ENCODE data around the gene VGLL1. TPM values are rescaled to one million over a fixed set of nuclear protein-coding genes. Genes with fewer than 3 reads are reported as not detected.

The VGLL1 gene
- polyA plus RNA-seq, 3 donors, result not detected

- no peak overlapping the region for H3K4me3 Mint-ChIP-seq
- no peaks in the 10 kb centered on the region for H3K4me1 ChIP-seq (ENCODE audit: control insufficient read depth in 1 of 2, insufficient read depth in 2 of 2, low read length in 2 of 2)
- intact Hi-C loops (cut with micrococcal nuclease), result no loop called here
Observed at GRCh38 chrX:136584545-136584944, 52.5 kb downstream of the VGLL1 start.

GRCh38 chrX:136585262-136585661 lies 53.2 kb downstream of the VGLL1 start:
- no peak overlapping the region for H3K4me3 Mint-ChIP-seq
- no CpG with 5 or more reads among the region's 5 CpGs for WGBS (ENCODE audit: insufficient coverage)

More at GRCh38 chrX:136584545-136584944, 52.5 kb downstream of the VGLL1 start:
- Histone ChIP-seq H3K9me3 (replicated peaks in 1 of 2; ENCODE audit: control insufficient read depth in 1 of 2, insufficient read depth in 1 of 2, low read length in 2 of 2) (no peaks in the 10 kb centered on the region), H4K20me1 (ENCODE audit: insufficient read depth, low read length) (no peaks in the 10 kb centered on the region), H3K9ac (ENCODE audit: insufficient read depth, low read length, poor library complexity, severe bottlenecking) (no peak overlapping the region), H2AFZ (ENCODE audit: insufficient read depth, low read depth, low read length, poor library complexity, severe bottlenecking) (no peak overlapping the region), H3K27ac (ENCODE audit: low read depth in 1 of 2, low read length in 2 of 2) (no peak overlapping the region), H3K4me2 (replicated peaks; ENCODE audit: extremely low read depth, low read length, poor library complexity, severe bottlenecking) (no peak overlapping the region), H3K79me2 (ENCODE audit: insufficient read depth, low read length) (no peaks in the 10 kb centered on the region), H3K27me3 (ENCODE audit: control insufficient read depth in 2 of 2, insufficient read depth in 2 of 2, low read length in 2 of 2) (peaks cover 0 to 4% of the 10 kb centered on the region in 2 donors), H3K36me3 (replicated peaks in 1 of 2; ENCODE audit: control insufficient read depth in 1 of 2, insufficient read depth in 2 of 2, low read length in 2 of 2) (no peaks in the 10 kb centered on the region), H3K4me3 (replicated peaks in 1 of 3; ENCODE audit: low read depth in 2 of 3, low read length in 3 of 3) (no peak overlapping the region)
- no CpG with 5 or more reads among the region's 4 CpGs for WGBS (ENCODE audit: insufficient coverage)
- H3K4me1 Mint-ChIP-seq, result peaks cover 5% of the 10 kb centered on the region
- H3K36me3 Mint-ChIP-seq, result no peaks in the 10 kb centered on the region
- H3K9me3 Mint-ChIP-seq, result no peaks in the 10 kb centered on the region
- H3K27ac Mint-ChIP-seq, result no peak overlapping the region
- peaks cover 0 to 2% (median 1%) of the 10 kb centered on the region in 3 donors for H3K27me3 Mint-ChIP-seq (ENCODE audit: low read depth in 3 of 3)
- no peak for TF ChIP-seq CTCF (IDR thresholded peaks at IDR 0.05)
- DNase-seq, result no peak

More at GRCh38 chrX:136585262-136585661, 53.2 kb downstream of the VGLL1 start:
- H4K20me1 ChIP-seq (ENCODE audit: insufficient read depth, low read length), result no peaks in the 10 kb centered on the region
- H3K36me3 ChIP-seq (replicated peaks in 1 of 2; ENCODE audit: control insufficient read depth in 1 of 2, insufficient read depth in 2 of 2, low read length in 2 of 2), result no peaks in the 10 kb centered on the region
- intact Hi-C loops (cut with micrococcal nuclease), result no loop called here
- no peak overlapping the region for H2AFZ ChIP-seq (ENCODE audit: insufficient read depth, low read depth, low read length, poor library complexity, severe bottlenecking)
- peaks cover 0 to 2% (median 1%) of the 10 kb centered on the region in 3 donors for H3K27me3 Mint-ChIP-seq (ENCODE audit: low read depth in 3 of 3)
- H3K4me1 ChIP-seq (ENCODE audit: control insufficient read depth in 1 of 2, insufficient read depth in 2 of 2, low read length in 2 of 2), result no peaks in the 10 kb centered on the region
- H3K9ac ChIP-seq (ENCODE audit: insufficient read depth, low read length, poor library complexity, severe bottlenecking), result no peak overlapping the region
- peaks cover 0 to 4% of the 10 kb centered on the region in 2 donors for H3K27me3 ChIP-seq (ENCODE audit: control insufficient read depth in 2 of 2, insufficient read depth in 2 of 2, low read length in 2 of 2)
- no peak overlapping the region for H3K27ac ChIP-seq (ENCODE audit: low read depth in 1 of 2, low read length in 2 of 2)
- no peaks in the 10 kb centered on the region for H3K36me3 Mint-ChIP-seq
- no peak for TF ChIP-seq CTCF (IDR thresholded peaks at IDR 0.05)
- H3K27ac Mint-ChIP-seq, result no peak overlapping the region
- no peak overlapping the region for H3K4me2 ChIP-seq (replicated peaks; ENCODE audit: extremely low read depth, low read length, poor library complexity, severe bottlenecking)
- H3K79me2 ChIP-seq (ENCODE audit: insufficient read depth, low read length), result no peaks in the 10 kb centered on the region
- H3K4me3 ChIP-seq (replicated peaks in 1 of 3; ENCODE audit: low read depth in 2 of 3, low read length in 3 of 3), result no peak overlapping the region
- no peak for DNase-seq
- H3K4me1 Mint-ChIP-seq, result peaks cover 5% of the 10 kb centered on the region
- no peaks in the 10 kb centered on the region for H3K9me3 ChIP-seq (replicated peaks in 1 of 2; ENCODE audit: control insufficient read depth in 1 of 2, insufficient read depth in 1 of 2, low read length in 2 of 2)
- no peaks in the 10 kb centered on the region for H3K9me3 Mint-ChIP-seq

Data from CD14-positive monocyte (primary cell).